Smooth muscle cell (in vitro differentiated cells): ENCODE results near the gene MFAP2. TPM values are rescaled to one million over a fixed set of nuclear protein-coding genes. Genes with fewer than 3 reads are reported as not detected.
"Not testable (repeated sequence)": the region's sequence is repeated elsewhere in the genome, so short reads cannot be mapped to it uniquely, and the experiment has no call there.

ENCODE experiments used
- DNase-seq: peaks from one replicate; lab custom pipeline; 2025; ENCODE audit not compliant: unreplicated experiment; lab: John Stamatoyannopoulos, UW
- H2AFZ ChIP-seq: fragments of 200-600 bp; sonication (generic); 2 replicates; pipeline ENCODE4 v1.6.0; 2016; ENCODE audit warnings: antibody characterized with exemption, low read depth, mild to moderate bottlenecking
- H3F3A ChIP-seq: fragments of 200-600 bp; sonication (generic); 2 replicates; pipeline ENCODE4 v1.6.0; 2017; ENCODE audit warnings: antibody characterized with exemption, low read depth
- H3K27ac ChIP-seq: fragments of 200-600 bp; sonication (generic); 2 replicates; pipeline ENCODE4 v1.5.1; 2016; ENCODE audit warnings: low read depth, mild to moderate bottlenecking
- H3K27me3 ChIP-seq: fragments of 200-600 bp; sonication (generic); 2 replicates; pipeline ENCODE4 v1.6.1; 2016; ENCODE audit warnings: low read depth, mild to moderate bottlenecking
- H3K36me3 ChIP-seq: fragments of 200-600 bp; sonication (generic); 2 replicates; pipeline ENCODE4 v1.5.1; 2016; ENCODE audit warnings: low read depth
- H3K4me1 ChIP-seq: fragments of 200-600 bp; sonication (generic); 2 replicates; pipeline ENCODE4 v1.5.1; 2016; ENCODE audit warnings: low read depth
- H3K4me2 ChIP-seq: fragments of 200-600 bp; sonication (generic); 2 replicates; pipeline ENCODE4 v1.6.0; 2016; ENCODE audit warnings: mild to moderate bottlenecking
- H3K4me3 ChIP-seq: fragments of 200-600 bp; sonication (generic); 2 replicates; pipeline ENCODE4 v1.5.1; 2016; ENCODE audit warnings: mild to moderate bottlenecking
- H3K79me2 ChIP-seq: fragments of 200-600 bp; sonication (generic); 2 replicates; pipeline ENCODE4 v1.6.0; 2016; ENCODE audit warnings: low read depth, mild to moderate bottlenecking
- H3K9ac ChIP-seq: fragments of 200-600 bp; sonication (generic); 2 replicates; pipeline ENCODE4 v1.6.0; 2016; ENCODE audit warnings: low read depth
- H3K9me3 ChIP-seq: fragments of 200-600 bp; sonication (generic); replicated peaks from 2 replicates; pipeline ENCODE4 v1.5.1; 2016; ENCODE audit warnings: low read depth
- H4K20me1 ChIP-seq: fragments of 200-600 bp; sonication (generic); 2 replicates; pipeline ENCODE4 v1.6.0; 2016; ENCODE audit warnings: low read depth
- CTCF ChIP-seq: fragments of 200-600 bp; sonication (generic); IDR thresholded peaks from 2 replicates; pipeline ENCODE4 v1.5.1; 2017; ENCODE audit warnings: borderline replicate concordance, mild to moderate bottlenecking, antibody characterized with exemption; ENCODE audit not compliant: insufficient read depth, poor library complexity, severe bottlenecking
- WGBS: methylation state at CpG from one replicate; pipeline ENCODE4 v1.1.7; 2016; ENCODE audit warnings: low lambda C conversion rate; 5-methylcytosine and 5-hydroxymethylcytosine counted together
- polyA plus RNA-seq: library from polyadenylated mRNA; unstranded; fragments of >200 nt; fragmentation: Nextera tagmentation; extraction: Ambion mirVana; gene quantifications from 2 replicates; pipeline ENCODE4 v1.2.1, GENCODE V29; 2016
- total RNA-seq: library from RNA; depleted of rRNA; stranded (reverse); fragments of >200 nt; gene quantifications from 2 replicates; pipeline ENCODE4 v1.2.3, GENCODE V29; 2014

MFAP2 gene
- total and polyA plus RNA-seq, 2 experiments from 2014 or later: 325 to 885 TPM

DNA sequence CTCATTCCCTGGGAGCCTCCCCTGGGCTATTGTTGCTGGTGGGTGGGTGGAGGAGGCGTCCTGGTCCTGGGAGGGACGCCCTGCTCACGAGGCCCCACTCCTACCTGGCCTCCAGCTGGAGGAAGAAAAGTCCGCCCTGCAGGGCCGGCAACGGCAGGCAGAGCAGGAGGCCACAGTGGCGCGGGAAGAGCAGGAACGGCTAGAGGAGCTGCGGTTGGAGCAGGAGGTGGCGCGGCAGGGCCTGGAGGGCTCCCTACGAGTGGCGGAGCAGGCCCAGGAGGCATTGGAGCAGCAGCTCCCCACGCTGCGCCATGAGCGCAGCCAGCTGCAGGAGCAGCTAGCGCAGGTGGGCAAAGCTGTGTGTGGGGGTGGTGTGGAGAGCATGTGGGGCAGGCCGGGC, 33.8 kb downstream of the MFAP2 start:
- H3K4me2 ChIP-seq: no peak overlapping the region
- H3K79me2 ChIP-seq: no peaks in the 10 kb centered on the region
- H3K9me3 ChIP-seq: no peaks in the 10 kb centered on the region
- no peak overlapping the region for H3K9ac ChIP-seq
- no peaks in the 10 kb centered on the region for H3K4me1 ChIP-seq
- TF ChIP-seq CTCF: no peak
- H3F3A ChIP-seq: no peaks in the 10 kb centered on the region
- no peak overlapping the region for H3K4me3 ChIP-seq
- H3K27me3 ChIP-seq: no peaks in the 10 kb centered on the region
- H2AFZ ChIP-seq: no peak overlapping the region
- no peak for DNase-seq
- H3K27ac ChIP-seq: no peak overlapping the region
- H4K20me1 ChIP-seq: no peaks in the 10 kb centered on the region
- 97% methylated on average over 19 of the region's 19 CpGs for WGBS
- no peaks in the 10 kb centered on the region for H3K36me3 ChIP-seq

- not testable (repeated sequence) for H3K27ac ChIP-seq, H3K9me3 ChIP-seq
Observed at GRCh38 chr1:16946185-16946584, 34.2 kb downstream of the MFAP2 start.

DNA sequence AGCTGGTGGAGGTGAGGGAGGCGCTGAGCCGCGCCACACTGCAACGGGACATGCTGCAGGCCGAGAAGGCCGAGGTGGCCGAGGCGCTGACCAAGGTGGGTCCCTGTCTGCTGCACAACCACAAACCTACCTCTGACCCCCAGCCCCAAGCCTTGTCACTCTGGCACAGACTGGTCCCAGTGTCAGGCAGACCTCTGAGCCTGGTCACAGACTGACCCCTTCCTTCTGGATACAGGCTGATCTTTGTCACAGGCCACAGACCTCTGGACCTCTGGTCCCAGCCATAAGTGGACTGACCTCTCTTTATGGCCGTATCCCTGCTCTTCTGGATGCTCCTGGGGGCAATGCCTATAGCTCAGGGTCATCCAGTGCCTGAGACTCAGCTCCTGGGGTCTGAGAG, 34.9 kb downstream of the MFAP2 start:
- H3K9me3 ChIP-seq, H3F3A ChIP-seq, H3K4me3 ChIP-seq, H3K79me2 ChIP-seq, H3K36me3 ChIP-seq, H4K20me1 ChIP-seq, H3K27me3 ChIP-seq, H3K4me1 ChIP-seq, H3K9ac ChIP-seq, H3K4me2 ChIP-seq, H3K27ac ChIP-seq, DNase-seq, H2AFZ ChIP-seq: not testable (repeated sequence)
- 91% methylated on average over 9 of the region's 9 CpGs for WGBS

More at GRCh38 chr1:16946185-16946584, 34.2 kb downstream of the MFAP2 start:
- H3K79me2 ChIP-seq, H3K9ac ChIP-seq, H3K4me3 ChIP-seq, H3K4me1 ChIP-seq, H3K27me3 ChIP-seq, H3K36me3 ChIP-seq, DNase-seq, H2AFZ ChIP-seq, H3F3A ChIP-seq, H4K20me1 ChIP-seq, H3K4me2 ChIP-seq: not testable (repeated sequence)
- WGBS: 94% methylated on average over 9 of the region's 13 CpGs

GRCh38 chr1:16944038-16944437, 36.4 kb downstream of the MFAP2 start:
- Histone ChIP-seq H3K9me3 (no peaks in the 10 kb centered on the region), H3K27ac (no peak overlapping the region), H3K4me3 (no peak overlapping the region), H3K79me2 (no peaks in the 10 kb centered on the region), H3K9ac (no peak overlapping the region), H2AFZ (no peak overlapping the region), H3K4me2 (no peak overlapping the region), H3F3A (no peaks in the 10 kb centered on the region), H3K4me1 (no peaks in the 10 kb centered on the region), H4K20me1 (no peaks in the 10 kb centered on the region), H3K27me3 (no peaks in the 10 kb centered on the region), H3K36me3 (no peaks in the 10 kb centered on the region)
- TF ChIP-seq CTCF: no peak
- no peak for DNase-seq
- 95% methylated on average over 19 of the region's 19 CpGs for WGBS

DNA sequence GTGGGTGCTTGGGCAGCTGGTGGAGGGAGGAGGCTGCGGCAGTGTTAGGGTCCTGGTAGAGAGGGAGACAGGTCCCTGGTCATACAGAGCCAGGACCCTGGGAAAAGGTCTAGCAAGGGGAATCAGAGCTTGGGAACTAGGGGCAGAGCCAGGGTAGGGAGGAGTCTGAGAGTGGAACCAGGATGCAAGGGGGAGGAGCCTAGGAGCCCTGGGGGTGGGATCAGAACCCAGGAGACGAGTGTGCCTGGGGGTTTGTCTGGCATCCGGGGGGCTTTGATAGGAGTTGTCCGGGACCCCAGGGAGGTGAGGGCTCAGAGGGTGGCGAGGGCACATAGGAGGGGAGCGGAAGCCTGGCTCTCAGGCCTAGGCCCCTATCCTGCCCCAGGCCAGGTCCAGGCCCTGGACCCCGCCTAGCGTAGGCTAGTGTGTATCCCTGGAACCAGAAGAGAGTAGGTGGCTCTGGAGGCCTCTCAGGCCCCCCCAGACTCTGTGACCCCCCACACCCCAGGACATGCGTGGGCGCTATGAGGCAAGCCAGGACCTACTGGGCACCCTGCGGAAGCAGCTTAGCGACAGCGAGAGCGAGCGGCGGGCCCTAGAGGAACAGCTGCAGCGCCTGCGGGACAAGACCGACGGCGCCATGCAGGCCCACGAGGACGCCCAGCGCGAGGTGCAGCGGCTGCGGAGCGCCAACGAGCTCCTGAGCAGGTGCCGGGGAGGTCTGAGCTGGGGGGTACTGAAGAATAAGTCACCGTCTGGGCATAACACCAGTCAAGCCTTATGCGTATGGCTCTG, 40.8 kb downstream of the MFAP2 start:
- not testable (repeated sequence) for H3K27ac ChIP-seq, H3K4me3 ChIP-seq, DNase-seq, H3F3A ChIP-seq, H3K9me3 ChIP-seq, H3K9ac ChIP-seq, H3K27me3 ChIP-seq, H4K20me1 ChIP-seq, H2AFZ ChIP-seq, H3K4me1 ChIP-seq, H3K79me2 ChIP-seq, H3K4me2 ChIP-seq, H3K36me3 ChIP-seq
- 97% methylated on average over 27 of the region's 32 CpGs for WGBS
